GM21529 (cell line): Measurements from ENCODE around the gene EIF2AK3.
"Not testable (repeated sequence)": the region's sequence is repeated elsewhere in the genome, so short reads cannot be mapped to it uniquely, and the experiment has no call there.

Source experiments
- ATAC-seq: cut with Tn5 transposase; IDR thresholded peaks from one replicate; pipeline ENCODE4 v1.9.1; 2021; ENCODE audit not compliant: unreplicated experiment

Gene EIF2AK3

GRCh38 chr2:88637464-88637863, 10.2 kb upstream of the EIF2AK3 start:
- no peak for ATAC-seq

- ATAC-seq, result no peak
These were observed 8.8 kb upstream of the EIF2AK3 start for GRCh38 chr2:88636026-88636425.

- ATAC-seq, result no peak
These were observed 5.3 kb upstream of the EIF2AK3 start for GRCh38 chr2:88632569-88632968.

- ATAC-seq, result no peak
These were observed 1.3 kb upstream of the EIF2AK3 start for GRCh38 chr2:88628571-88628939.

- ATAC-seq, result peak; percentile 44
These were observed 749 bp upstream of the EIF2AK3 start for GRCh38 chr2:88627856-88628570.

GRCh38 chr2:88626171-88627054, 851 bp downstream of the EIF2AK3 start:
- ATAC-seq, result peak; percentile 0

- no peak for ATAC-seq
These were observed 2.8 kb downstream of the EIF2AK3 start for GRCh38 chr2:88624477-88624876.

- not testable (repeated sequence) for ATAC-seq
These were observed 3.3 kb downstream of the EIF2AK3 start for GRCh38 chr2:88623831-88624465.

- no peak for ATAC-seq
These were observed 5.0 kb downstream of the EIF2AK3 start for GRCh38 chr2:88622307-88622706.

- no peak for ATAC-seq
These were observed 5.8 kb downstream of the EIF2AK3 start for GRCh38 chr2:88621432-88621831.

- ATAC-seq, result no peak
These were observed 7.2 kb downstream of the EIF2AK3 start for GRCh38 chr2:88620015-88620414.

GRCh38 chr2:88615822-88616221, 11.4 kb downstream of the EIF2AK3 start:
- peak; percentile 59 for ATAC-seq

- peak; percentile 78 for ATAC-seq
These were observed 12.6 kb downstream of the EIF2AK3 start for GRCh38 chr2:88614497-88615157.

GRCh38 chr2:88613921-88614320, 13.3 kb downstream of the EIF2AK3 start:
- no peak for ATAC-seq

- ATAC-seq, result no peak
These were observed 19.1 kb downstream of the EIF2AK3 start for GRCh38 chr2:88608184-88608583.

GRCh38 chr2:88607416-88607815, 19.8 kb downstream of the EIF2AK3 start:
- no peak for ATAC-seq

GRCh38 chr2:88606371-88607030, 20.8 kb downstream of the EIF2AK3 start:
- peak; percentile 80 for ATAC-seq

GRCh38 chr2:88603146-88603545, 24.1 kb downstream of the EIF2AK3 start:
- no peak for ATAC-seq

- ATAC-seq, result no peak
These were observed 25.2 kb downstream of the EIF2AK3 start for GRCh38 chr2:88602022-88602421.

- no peak for ATAC-seq
These were observed 26.0 kb downstream of the EIF2AK3 start for GRCh38 chr2:88601286-88601685.

- ATAC-seq, result peak; percentile 98
These were observed 27.2 kb downstream of the EIF2AK3 start for GRCh38 chr2:88600038-88600465.
